GM23338 (cell line): Measurements from ENCODE around the gene DEXI.

Source experiments
- JUNB ChIP-seq: IDR thresholded peaks from one replicate; pipeline ENCODE4 v1.6.1; 2016; ENCODE audit warnings: antibody characterized with exemption; ENCODE audit not compliant: unreplicated experiment
- TF ChIP-seq, protein P1 (sequence below), 2 experiments: fragments of 200-600 bp in 1 of 2; sonication (generic) in 1 of 2; conservative IDR thresholded peaks; 2 replicates each; pipeline versions ENCODE4 v1.5.1 to v1.6.1; 2016 to 2017; ENCODE audit warnings: antibody characterized with exemption in 2 of 2, low read depth in 2 of 2, mild to moderate bottlenecking in 2 of 2, moderate library complexity in 1 of 2

DNA sequence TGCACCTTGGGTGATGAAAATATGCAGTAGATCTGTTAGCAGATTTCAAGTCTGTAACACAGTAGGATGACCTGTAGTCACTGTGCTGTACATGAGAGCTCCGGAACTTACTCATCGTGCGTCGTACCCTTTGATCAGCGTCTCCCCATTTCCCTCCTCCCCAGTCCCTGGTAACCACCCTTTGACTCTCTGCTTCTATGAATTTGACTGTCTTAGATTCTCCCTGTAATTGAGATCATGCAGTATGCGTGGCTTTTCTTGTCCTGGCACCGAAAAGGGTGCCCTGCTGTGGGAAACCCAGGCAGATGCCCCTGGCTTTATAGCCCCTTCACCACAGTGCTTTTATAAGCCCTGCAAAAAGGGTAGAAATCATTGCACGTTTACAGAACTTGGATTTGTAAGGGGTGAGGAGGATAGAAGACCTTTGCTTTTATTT, 22.6 kb upstream of the DEXI start:
- TF ChIP-seq, protein P1, sequence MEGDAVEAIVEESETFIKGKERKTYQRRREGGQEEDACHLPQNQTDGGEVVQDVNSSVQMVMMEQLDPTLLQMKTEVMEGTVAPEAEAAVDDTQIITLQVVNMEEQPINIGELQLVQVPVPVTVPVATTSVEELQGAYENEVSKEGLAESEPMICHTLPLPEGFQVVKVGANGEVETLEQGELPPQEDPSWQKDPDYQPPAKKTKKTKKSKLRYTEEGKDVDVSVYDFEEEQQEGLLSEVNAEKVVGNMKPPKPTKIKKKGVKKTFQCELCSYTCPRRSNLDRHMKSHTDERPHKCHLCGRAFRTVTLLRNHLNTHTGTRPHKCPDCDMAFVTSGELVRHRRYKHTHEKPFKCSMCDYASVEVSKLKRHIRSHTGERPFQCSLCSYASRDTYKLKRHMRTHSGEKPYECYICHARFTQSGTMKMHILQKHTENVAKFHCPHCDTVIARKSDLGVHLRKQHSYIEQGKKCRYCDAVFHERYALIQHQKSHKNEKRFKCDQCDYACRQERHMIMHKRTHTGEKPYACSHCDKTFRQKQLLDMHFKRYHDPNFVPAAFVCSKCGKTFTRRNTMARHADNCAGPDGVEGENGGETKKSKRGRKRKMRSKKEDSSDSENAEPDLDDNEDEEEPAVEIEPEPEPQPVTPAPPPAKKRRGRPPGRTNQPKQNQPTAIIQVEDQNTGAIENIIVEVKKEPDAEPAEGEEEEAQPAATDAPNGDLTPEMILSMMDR (conservative IDR thresholded peaks at IDR 0.05; ENCODE audit: low read depth in 2 of 2), result no peak
- no peak for TF ChIP-seq JUNB
